CD4-positive, alpha-beta T cell treated with Interleukin-17A for 1 hour (primary cell): ENCODE results near the gene C2orf76.
"Not testable (repeated sequence)": the region's sequence is repeated elsewhere in the genome, so short reads cannot be mapped to it uniquely, and the experiment has no call there.

Experiments used
- DNase-seq: peaks from one replicate; pipeline ENCODE4 v3.0.0-alpha.2; 2020

C2orf76 gene

DNA sequence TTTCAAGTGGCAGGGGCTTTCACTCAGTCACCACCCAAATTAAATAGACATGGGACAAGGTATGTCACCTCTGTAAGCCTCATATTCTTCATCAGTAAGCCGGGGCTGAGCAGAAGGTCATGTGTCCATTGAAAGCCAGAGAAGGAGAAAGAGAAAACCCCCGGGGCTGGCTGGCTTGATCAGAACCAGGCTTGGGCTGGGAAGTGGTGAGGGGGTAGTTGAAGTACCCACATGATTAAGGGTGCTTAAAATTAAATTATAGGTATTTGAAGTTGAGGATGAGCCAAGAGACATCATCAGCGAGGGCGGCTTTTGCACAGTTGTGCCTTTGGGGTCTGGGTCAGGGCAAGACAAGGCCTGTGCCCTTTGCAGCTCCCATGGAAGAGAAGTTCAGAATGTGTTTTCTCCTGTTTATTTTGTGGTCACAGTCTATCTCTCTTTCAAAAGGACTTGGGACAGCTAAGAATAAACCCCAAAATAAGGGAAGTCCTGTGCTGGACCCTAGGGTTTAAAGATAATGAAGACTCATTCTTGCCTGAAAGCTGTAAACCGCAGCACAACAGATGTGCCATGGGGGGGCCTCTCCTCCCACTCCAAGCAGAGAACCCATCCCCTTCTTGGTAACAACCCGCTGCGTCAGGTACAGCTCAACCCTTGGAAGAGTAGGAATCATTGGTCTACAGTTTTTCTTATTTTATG, 10.8 kb upstream of the C2orf76 start:
- DNase-seq = no peak

DNA sequence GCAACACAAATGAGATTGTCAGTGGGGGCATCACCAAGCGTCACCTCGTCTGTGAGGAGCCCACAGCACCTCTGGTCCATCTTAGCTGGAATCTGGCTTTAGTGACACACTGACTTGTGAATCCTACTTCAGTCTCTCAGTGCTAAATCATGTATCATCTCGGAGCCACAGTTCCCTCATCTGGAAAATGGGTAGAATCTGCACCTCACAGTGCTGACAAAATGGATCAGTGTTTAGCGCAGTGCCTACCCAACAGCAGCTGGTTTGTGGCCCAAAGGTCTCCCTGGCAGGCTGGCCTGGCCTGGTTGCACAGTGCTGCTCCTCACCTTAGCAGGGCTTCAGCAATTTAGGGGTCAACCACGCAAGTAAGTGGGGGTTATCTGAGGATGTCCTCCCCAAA, 10.2 kb upstream of the C2orf76 start:
- no peak for DNase-seq

DNA sequence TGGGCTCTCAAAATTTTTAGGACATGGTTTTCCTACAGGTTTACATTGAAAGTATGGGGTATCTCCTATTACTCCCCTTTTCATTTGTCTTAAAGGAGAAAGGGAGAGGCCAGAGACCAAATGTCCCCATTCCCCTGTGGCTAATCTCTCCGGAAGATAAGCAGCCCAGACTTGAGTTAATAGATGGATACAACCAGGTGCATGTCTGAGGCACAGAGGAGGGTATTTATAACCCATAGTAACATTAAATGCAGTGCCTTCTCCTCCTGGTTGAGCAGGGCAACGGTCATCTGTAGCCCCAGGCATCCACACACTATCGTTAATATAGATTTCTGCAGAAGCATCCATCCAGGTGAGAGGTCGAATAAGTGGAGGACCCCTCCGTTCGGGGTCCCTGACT, 9.8 kb upstream of the C2orf76 start:
- DNase-seq = not testable (repeated sequence)

DNA sequence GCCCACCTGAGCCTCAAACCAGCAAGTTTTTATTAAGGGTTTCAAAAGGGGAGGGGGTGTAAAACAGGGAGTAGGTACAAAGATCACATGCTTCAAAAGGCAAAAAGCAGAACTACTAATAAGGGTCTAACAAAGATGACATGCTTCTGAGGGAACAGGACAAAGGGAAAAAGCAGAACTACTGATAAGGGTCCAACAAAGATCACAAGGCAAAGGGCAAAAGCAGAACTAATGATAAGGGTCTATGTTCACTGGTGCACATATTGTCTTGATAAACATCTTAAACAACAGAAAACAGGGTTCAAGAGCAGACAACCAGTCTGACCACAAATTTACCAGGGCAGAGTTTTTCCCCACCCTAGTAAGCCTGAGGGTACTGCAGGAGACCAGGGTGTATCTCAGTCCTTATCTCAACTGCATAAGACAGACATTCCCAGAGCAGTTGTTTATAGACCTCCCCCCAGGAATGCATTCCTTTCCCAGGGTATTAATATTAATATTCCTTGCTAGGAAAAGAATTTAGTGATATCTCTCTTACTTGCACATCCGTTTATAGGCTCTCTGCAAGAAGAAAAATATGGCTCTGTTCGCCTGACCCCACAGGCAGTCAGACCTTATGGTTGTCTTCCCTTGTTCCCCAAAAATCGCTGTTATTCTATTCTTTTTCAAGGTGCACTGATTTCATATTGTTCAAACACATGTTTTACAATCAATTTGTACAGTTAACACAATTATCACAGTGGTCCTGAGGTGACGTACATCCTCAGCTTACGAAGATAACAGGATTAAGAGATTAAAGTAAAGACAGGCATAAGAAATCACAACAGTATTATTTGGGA, 7.5 kb upstream of the C2orf76 start:
- not testable (repeated sequence) for DNase-seq

DNA sequence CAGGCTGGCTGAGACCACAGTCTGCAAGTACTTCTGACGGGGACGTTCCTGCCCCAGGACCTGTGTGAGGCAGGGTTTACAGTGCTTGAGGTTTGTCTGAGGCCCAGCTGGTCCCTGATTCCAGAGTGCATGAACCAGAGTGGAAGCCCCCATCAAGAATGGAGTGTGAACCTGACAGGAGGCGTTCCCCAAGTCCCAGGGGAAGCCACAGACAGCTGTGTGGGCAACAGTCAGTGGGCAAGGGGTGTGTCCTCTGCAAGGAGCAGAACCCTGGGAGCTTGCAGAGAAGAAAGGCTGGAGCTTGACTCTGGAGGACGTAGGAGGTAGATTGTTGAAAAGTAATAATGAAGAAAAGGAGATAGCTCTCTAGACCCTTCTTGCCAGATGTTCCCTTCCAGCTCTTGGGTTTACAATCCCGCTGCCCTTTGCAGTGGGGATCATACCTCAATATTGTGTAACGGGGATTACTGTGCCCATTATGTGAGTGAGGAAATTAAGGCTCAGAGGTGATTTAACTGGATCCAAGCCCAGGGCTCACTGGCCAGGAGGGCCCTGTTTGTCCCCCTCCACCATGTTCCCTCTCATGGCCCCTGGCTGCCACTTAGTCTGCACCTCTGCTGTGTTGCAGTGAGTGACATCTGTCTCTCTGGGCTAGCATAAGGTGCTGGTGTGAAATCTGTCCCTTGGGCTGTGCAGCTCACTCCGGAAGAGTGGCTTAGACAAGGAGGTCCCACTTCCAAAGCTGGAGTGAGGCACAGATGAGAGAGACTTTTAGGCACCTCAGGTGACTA, 6.3 kb upstream of the C2orf76 start:
- no peak for DNase-seq

DNA sequence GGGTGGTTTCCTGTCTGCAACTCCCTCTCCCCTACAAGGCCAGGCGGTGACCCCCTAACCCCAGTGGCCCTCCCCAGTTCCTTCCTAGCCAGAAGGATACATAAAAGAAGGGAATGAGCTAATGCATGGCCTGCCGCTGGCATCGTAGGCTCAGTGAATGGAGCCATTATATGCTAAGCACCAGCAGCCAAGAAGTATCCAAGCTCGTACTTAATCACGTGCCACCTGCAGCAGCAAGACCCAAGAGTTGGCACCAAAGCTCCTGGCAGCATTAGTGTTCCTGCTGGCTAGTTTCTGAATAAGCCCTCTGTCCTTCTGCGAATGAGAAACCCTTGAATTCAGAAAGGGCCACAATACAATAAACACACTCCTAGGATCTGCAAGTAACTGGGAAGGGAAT, 4.5 kb upstream of the C2orf76 start:
- DNase-seq = no peak

DNA sequence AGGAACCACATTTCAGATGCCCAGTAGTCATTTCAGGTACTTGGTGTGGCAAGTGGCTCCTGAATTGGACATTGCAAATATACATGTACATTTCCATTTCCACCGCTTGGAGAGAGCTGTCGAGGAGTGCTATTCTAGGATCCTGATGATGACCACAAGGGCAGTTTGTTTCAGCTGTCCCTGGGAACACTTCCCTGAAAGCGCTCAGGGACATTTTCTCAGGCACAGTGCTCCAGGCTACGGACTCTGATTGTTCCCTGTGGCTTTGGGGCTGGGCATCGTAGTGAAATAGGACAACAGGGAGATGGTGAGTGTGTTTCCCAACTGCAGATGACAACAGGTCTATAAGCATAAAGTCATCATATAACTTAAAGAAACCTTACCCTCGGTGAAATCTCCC, 3.2 kb upstream of the C2orf76 start:
- no peak for DNase-seq

DNA sequence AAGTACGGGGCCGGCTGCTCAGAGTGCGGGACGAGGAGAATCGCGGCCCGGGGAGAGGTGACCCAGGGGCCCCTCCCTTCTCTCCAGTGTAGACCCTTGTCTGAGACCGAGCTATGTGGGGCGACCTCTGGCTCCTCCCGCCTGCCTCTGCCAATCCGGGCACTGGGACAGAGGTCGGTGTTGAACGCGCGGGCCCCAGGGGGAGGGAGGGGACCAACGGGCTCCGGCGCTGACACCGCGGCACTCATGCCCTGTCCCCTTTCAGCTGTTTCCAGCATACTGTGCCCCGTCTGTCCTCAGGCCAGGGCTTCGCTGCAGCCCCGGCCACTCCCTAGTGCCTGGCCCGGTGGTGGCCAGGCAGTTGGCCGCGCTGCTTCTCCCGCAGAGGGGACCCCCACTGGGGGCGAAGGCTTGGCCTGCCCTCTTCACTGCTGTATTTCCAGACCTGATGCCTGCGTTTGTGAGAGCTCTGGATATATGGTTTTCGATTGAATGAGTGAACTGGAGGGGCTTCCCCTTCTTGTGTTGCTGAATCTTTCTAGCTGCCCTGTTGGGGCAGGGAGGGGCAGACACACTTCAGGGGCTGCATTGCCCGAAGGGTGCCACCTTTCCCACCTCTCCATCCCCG, 952 bp upstream of the C2orf76 start:
- peak; percentile 38 for DNase-seq

DNA sequence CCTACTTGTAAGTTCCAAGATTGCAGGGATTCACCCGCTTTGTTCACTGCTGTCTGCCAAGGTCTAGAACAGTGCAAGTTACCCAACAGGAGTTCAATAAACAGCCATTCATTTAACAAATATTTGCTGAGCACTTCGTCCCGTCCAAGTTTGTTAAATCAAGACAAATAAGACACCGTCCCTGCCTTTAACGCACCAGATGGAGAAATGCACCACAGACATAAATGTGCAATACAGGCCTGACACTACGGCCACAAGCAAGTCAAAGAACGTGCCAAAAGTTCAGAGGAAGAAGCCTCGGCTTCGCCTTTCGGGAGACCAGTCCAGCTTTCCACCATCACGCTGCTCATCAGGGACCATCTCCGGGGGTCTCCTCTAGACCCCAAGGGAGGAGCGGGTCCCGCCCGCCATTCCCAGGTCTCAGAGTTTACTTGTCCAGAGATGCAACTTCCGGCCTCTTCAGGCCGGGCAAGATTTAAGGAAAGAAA, 429 bp downstream of the C2orf76 start:
- DNase-seq = no peak

DNA sequence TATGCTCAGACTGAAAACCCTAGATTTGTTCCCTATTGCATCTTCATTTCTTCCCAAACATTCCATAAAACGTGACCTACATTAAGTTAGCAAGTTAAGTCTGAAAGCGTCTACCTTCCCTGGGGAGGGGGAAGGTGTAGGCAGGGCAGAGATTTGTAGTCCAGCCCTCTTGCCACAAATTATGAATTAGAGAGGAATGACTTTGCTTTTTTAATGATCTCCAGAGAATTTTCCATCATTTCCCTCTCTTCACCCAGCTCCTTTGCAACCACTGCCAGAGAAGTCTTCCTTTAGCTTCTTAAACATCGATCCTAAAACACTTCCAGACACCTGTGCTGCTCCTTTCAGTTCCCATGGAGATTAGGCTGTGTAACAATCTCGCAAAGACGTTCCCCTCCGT, 1.2 kb downstream of the C2orf76 start:
- DNase-seq = no peak

DNA sequence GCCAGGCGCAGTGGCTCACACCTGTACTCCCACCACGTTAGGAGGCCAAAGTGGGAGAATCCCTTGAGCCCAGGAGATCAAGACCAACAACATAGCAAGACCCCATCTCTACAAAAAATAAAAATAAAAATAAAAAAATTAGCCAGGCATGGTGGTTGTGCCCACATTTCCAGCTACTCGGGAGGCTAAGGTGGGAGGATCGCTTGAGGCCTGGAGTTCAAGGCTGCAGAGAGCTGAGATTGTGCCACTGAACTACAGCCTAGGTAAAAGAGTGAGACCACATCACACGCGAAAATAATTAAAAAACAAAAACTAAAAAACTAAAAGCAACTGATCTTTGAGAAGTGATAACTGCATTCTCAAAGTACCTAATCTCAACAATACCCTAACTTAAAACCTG, 1.8 kb downstream of the C2orf76 start:
- DNase-seq = no peak

DNA sequence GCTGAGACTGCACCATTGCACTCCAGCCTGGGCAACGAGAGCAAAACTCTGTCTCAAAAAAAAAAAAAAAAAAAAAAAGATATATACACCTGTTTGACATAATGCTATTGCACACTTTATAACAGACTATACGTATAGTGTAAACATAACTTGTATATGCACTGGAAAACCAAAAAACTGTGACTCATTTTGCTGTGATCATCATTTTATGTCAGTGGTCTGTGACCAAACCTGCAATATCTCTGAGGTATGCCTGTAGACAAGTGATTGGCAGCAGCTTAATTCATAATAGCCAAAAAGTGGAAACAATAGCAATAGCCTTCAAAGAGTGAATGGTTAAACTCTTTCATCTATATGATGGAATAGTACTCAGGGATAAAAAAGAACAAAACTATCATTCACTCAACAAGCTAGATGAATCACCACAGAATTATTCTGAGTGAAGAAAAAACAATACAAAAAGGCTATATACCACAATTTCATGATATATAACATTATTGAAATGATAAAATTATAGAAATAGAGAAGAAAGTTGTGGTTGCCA, 6.1 kb downstream of the C2orf76 start:
- no peak for DNase-seq

DNA sequence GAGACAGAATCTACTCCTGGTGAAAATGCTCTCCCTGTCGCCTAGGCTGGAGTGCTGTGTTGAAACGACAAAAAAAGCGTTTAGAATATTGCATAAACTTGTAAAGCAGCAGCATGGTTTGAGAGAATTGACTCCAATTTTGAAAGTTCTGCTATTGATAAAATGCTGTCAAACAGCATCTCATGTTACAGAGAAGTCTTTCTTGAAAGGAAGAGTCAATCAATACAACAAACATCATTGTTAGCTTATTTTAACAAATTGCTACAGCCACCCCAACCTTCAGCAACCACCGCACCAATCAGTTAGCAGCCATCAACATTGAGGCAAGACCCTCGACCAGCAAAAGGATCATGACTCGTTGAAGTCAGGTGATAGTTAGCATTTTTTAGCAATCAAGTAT, 6.9 kb downstream of the C2orf76 start:
- DNase-seq = no peak

DNA sequence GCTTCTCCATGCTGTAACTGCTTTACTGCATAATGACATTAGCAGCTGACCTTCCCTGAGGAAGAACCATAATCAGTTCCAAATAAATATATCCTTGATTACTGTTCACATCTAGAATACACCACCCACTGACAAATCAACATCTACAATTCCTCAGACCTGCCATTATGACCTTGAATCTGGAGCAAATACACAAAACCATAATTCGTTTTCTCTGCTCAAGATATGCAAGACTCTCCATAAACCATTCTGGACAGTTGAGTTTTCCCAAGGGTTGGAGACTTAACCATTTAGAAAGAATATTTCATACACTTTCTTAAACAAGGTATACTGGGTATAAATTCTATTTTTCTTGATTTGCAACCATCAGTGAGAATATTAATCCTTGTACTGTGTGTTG, 11.8 kb downstream of the C2orf76 start:
- no peak for DNase-seq

DNA sequence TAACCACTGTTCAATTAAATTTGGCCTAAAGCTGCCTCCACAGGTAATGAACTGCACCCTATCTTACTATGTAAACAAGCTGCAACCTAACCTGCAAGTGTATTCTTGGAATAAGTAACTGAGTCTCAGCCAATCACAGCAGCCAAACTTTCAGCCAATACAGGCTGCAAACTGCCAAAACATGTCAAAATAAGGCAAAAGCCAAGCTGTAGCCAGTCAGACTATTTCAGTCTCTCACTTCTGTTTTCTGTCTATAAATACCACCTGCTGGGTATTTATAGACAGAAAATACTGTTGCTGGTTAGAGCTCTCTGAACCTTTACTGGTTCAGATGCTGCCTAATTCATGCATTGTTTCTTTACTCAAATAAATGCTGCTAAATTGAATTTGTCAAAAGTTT, 14.3 kb downstream of the C2orf76 start:
- no peak for DNase-seq

DNA sequence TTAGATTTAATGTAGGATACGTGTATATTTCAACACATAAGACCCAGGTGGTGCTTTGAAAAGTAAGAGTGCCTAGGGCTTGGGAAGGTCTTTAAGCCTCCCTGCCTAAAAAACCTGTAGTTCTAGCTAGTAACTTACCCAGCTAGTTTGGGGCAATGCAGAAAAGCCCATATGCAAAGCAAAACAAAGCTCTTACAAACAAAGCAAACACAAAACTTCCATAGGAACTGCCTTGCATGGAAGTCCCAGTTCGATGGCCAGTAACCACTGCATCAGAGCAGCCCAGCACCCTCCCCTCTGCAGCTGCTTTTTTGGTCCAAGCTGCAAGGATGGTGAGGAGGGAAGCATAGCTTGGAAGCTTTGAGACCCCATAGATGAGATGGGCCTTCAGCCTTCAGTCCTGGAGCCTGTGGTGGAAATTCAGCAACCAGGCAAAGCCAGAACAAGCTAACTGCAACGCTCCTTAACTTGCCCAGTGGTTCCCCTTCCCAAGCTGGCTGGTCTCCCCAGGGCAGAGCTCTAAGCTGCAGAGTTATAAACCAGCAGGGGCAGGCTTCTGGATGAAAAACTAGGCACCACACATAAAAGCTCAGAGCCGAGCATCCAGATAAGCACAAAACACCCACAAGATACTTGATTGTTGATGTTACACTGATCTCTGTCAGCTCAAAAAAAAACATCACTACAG, 16.2 kb downstream of the C2orf76 start:
- no peak for DNase-seq

DNA sequence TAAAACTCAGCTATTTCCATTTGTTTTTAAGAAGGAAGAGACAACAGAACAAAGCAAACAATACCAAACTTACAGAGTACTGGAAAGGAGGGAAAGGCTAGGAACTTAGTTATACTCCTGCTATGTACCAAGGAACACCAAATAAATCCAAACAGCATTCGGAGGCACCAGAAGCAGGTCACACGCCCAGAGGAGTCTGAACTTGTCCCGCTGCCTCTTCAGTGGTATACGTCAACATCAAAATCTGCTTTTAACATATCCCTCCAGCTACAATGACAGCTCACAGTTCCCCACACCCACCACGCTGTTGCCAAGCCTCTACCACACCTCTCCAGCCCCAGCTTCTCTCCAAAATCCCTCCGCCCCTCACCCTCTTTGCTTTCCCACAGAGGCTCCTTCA, 17.3 kb downstream of the C2orf76 start:
- DNase-seq = no peak

DNA sequence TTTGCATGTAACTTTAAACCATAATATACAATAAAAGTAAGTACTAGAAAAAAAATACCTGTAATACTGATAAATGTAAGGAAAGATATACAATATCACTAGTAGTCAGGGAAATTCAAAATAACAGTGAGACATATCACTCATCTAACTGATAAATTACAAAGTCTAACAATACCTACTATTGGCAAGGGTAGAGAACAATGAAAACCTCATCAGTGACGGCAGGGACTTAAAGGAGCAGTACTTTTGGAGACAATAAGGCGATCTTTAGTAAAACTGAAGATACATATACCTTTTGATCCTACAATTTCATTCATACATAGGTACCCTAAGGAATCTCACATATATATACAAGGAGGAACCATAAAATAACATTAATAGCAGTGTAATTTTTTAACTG, 24.9 kb downstream of the C2orf76 start:
- DNase-seq = no peak

DNA sequence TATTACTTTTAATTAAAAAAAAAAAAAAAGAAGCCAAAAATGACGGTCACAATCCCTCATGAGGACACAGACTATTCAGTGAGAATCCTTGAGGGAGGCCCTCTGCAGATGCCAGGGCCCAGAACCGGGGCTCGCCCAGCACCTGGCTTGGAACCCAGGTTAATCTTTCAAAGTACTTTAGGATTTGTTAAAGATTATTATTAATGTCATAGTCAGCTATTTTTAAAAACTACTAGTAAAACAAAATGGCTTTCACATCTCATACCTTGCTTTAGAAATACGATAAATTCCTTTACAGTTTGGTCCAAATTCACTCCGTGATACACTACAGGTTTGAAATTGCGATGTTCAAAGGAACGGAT, 27.1 kb downstream of the C2orf76 start:
- DNase-seq = no peak

DNA sequence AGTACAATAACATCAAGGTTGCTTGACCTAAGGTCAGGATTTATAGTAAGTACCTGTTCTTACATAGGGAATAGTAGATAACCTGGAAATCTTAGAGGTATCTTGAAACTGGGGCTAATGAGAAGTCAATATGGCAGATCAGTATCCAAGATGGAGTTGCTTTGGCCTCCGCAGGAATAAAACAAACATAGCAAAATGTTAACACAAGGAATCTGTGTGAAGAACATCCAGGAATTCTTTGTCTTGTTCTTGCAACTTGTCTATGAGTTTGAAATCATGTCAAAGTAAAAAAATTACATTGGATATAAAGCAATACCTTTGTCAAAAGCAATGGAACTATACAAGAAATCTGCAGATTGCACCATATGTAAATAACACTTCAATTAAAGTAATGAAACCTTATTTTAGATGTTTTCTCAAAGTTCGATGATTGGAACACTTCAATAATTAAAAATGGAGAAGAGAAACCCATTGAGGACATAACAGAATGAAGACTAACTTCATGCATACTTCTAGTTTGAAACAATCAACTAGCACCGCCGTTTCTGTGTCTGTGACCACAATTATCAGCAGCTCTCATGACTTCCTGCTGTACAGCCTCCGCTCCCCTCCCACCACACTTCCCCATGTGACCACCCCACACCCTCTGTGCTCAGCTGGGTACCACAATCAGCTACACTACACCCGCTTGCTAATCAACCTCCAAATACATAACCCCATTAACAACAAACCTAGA, 27.6 kb downstream of the C2orf76 start:
- peak; percentile 61 for DNase-seq

DNA sequence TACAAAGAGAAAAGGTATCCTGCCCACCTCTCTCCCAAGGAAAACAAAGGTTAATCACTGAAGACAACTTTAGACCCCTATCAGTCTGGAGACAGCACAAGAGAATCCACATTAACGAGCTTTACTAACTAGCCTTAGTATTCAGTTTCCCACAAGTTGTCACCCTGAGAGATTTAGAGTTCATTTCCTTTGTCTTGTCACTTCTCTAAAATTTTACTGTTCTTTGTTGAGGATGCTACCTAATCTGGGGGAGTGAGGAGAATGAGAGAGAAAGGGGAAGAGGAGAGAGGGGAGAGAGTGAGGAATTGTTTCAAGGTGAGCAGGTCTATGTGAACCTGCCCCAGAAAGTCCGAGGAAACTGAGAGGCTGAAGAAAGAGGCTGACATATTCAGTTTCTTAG, 28.4 kb downstream of the C2orf76 start:
- no peak for DNase-seq

DNA sequence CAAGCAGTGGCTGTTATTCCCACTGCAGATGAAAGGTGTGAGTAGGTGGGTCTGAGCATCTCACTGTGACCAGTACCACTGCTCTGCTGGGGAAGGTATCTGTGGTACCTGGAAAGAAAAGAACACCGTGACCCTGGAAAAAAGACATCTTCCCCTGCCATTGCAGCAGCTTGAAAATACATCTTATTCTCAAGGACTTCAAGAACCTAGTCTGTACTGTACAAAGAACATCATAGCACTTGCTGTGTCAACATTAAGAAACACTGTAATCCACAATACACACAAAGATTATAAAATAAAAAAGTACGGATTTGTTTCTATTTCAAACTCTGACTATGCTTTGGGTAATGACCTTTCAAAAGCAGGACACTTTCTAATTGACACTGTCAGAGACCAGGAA, 28.9 kb downstream of the C2orf76 start:
- no peak for DNase-seq
